Measurements from ENCODE around the gene KY. TPM values are rescaled to one million over a fixed set of nuclear protein-coding genes. Genes with fewer than 3 reads are reported as not detected.
"Not testable (repeated sequence)": the region's sequence is repeated elsewhere in the genome, so short reads cannot be mapped to it uniquely, and the experiment has no call there.

KY gene
- total RNA-seq, 3 donors from 2014 or later: 0.14 to 3.7 (median 0.14) TPM

- no peaks in the 10 kb centered on the region for H3K4me1 ChIP-seq (ENCODE audit: low read depth)
- H3K36me3 ChIP-seq (ENCODE audit: low read depth): no peaks in the 10 kb centered on the region
- ATAC-seq (no peak), DNase-seq (no peak)
- H3K9me3 ChIP-seq: no peaks in the 10 kb centered on the region
- no peak for TF ChIP-seq CTCF (IDR thresholded peaks at IDR 0.05)
- no peak overlapping the region for H3K4me3 ChIP-seq
- intact Hi-C loops (cut with DNase I, micrococcal nuclease): no loop called here
These were observed 53.3 kb downstream of the KY start for GRCh38 chr3:134597390-134597970.

- H3K36me3 ChIP-seq (ENCODE audit: low read depth); DNase-seq; H3K4me1 ChIP-seq (ENCODE audit: low read depth); H3K9me3 ChIP-seq; intact Hi-C loops (cut with DNase I, micrococcal nuclease); ATAC-seq; H3K4me3 ChIP-seq: not testable (repeated sequence)
These were observed 55.8 kb downstream of the KY start for GRCh38 chr3:134594986-134595385.

- intact Hi-C loops (cut with DNase I, micrococcal nuclease): no loop called here
- no peaks in the 10 kb centered on the region for H3K9me3 ChIP-seq
These were observed 56.5 kb downstream of the KY start for GRCh38 chr3:134594331-134594741.

GRCh38 chr3:134592806-134593205 lies 58.0 kb downstream of the KY start:
- intact Hi-C loops (cut with DNase I, micrococcal nuclease): no loop called here
- Histone ChIP-seq H3K9me3 (no peaks in the 10 kb centered on the region), H3K36me3 (ENCODE audit: low read depth) (no peaks in the 10 kb centered on the region), H3K4me3 (no peak overlapping the region), H3K4me1 (ENCODE audit: low read depth) (no peaks in the 10 kb centered on the region)
- no peak for TF ChIP-seq CTCF (IDR thresholded peaks at IDR 0.05)
- DNase-seq: no peak
- ATAC-seq: no peak

More at GRCh38 chr3:134594331-134594741, 56.5 kb downstream of the KY start:
- DNase-seq (no peak), ATAC-seq (peak; percentile 28)
- Histone ChIP-seq H3K4me3 (no peak overlapping the region), H3K36me3 (ENCODE audit: low read depth) (no peaks in the 10 kb centered on the region), H3K4me1 (ENCODE audit: low read depth) (no peaks in the 10 kb centered on the region)
- TF ChIP-seq CTCF (IDR thresholded peaks at IDR 0.05): no peak

GRCh38 chr3:134590766-134591165 lies 60.1 kb downstream of the KY start:
- intact Hi-C loops (cut with DNase I, micrococcal nuclease): no loop called here
- TF ChIP-seq CTCF (IDR thresholded peaks at IDR 0.05): no peak
- Histone ChIP-seq H3K4me3 (no peak overlapping the region), H3K4me1 (ENCODE audit: low read depth) (no peaks in the 10 kb centered on the region), H3K36me3 (ENCODE audit: low read depth) (no peaks in the 10 kb centered on the region), H3K9me3 (no peaks in the 10 kb centered on the region)
- no peak for ATAC-seq
- no peak for DNase-seq

GRCh38 chr3:134579141-134579665 lies 71.6 kb downstream of the KY start:
- DNase-seq: no peak
- ATAC-seq: no peak
- Histone ChIP-seq H3K36me3 (ENCODE audit: low read depth) (no peaks in the 10 kb centered on the region), H3K4me1 (ENCODE audit: low read depth) (no peaks in the 10 kb centered on the region), H3K9me3 (no peaks in the 10 kb centered on the region), H3K4me3 (no peak overlapping the region)
- intact Hi-C loops (cut with DNase I, micrococcal nuclease): no loop called here
- TF ChIP-seq CTCF (IDR thresholded peaks at IDR 0.05): no peak
